Fibroblast of gingiva (primary cell): ENCODE results near the gene SSH3.

Experiments used
- DNase-seq: peaks from one replicate; pipeline ENCODE4 v3.0.0-alpha.2; 2011; ENCODE audit warnings: low read depth

The SSH3 gene

DNA sequence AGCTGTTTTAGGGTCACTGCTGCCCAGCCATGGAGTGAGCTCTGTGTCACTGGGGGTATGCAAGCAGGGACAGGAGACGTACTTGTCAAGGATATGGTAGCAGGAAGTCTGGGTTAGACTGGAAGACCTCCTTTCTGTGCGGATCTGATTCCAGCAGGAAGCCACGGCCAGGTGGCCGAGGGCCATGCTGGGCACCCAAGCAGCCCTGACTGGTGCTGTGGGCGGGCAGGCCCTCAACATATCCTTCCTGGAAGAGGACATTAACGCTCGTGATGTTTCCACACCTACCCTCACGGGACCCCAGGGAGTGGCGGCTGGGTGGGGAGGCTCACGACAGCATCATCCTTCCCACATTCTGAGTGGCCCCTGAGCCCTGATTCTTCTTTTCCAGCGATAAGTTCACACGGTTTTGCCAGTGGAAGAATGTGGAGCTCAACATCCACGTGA is 23.0 kb upstream of the SSH3 start:
- DNase-seq: no peak

DNA sequence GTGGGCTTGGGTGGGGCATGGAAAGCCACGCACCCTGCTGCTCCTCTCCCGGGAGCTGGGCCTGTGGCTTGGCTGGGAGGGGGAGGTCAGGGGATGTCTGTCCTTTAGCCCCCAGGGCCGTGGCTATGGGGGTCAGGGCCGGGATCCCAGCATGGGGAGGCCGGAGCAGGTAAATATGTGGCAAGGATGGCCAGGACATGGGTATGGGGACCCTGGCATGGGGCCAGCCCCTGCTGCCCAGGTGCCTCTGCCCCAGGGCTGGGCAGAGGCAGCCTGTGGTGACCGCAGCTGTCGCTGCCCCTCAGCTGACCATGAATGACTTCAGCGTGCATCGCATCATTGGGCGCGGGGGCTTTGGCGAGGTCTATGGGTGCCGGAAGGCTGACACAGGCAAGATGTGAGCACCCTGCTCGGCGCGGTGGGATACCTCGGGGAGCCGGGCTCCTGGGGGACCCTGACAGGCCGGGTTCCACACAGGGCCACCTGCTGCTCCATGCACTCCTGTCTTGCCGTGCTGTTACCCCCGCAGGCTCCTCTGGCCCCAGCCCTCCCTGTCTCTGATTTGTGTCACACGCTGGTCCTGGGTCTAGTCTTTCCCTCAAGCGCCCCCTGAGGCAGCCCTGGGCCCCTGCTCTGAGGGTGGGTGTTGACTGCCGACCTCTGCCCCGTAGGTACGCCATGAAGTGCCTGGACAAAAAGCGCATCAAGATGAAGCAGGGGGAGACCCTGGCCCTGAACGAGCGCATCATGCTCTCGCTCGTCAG is 22.4 kb upstream of the SSH3 start:
- no peak for DNase-seq

DNA sequence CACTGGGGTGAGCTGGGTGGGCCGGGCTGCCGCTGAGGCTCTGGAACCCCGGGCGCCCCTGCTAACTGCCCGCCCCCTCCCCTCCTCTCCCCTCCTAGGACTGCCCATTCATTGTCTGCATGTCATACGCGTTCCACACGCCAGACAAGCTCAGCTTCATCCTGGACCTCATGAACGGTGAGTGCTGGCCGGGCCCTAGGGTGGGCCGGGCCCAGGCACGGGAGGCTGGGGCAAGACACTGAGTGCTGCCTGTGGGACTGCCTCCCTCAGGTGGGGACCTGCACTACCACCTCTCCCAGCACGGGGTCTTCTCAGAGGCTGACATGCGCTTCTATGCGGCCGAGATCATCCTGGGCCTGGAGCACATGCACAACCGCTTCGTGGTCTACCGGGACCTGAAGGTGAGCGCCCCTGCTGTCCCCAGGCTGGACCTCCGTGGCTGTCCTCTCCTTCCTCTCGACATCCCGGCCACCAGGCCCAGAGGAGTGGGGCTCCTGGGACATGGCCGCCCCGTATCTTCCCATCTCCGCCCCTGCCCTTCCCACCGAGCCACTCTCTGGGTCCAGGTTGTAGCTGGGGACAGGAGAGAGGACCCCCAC is 21.7 kb upstream of the SSH3 start:
- DNase-seq: no peak

DNA sequence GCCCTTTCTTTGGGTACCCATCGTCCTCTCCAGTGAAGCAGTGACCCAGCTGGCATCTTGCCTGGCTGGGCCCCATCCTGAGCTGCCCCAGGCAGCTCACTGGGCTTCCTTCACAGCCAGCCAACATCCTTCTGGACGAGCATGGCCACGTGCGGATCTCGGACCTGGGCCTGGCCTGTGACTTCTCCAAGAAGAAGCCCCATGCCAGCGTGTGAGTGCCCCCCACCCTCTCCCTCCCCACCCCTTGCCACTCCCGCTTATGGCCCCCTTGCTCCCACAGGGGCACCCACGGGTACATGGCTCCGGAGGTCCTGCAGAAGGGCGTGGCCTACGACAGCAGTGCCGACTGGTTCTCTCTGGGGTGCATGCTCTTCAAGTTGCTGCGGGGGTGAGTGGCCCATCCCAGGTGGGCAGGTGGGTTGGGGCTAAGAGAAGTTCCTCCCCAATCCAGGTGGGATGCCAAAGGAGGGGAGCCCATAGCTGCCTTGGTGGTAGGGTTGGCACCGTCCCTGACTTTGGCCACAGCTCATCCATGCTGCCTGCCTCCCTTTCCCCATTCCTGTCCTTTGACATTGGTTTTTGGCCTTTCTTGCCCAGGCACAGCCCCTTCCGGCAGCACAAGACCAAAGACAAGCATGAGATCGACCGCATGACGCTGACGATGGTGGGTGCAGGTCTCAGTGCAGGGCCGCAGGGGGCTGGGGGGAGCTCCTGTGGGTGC is 21.0 kb upstream of the SSH3 start:
- DNase-seq: no peak

DNA sequence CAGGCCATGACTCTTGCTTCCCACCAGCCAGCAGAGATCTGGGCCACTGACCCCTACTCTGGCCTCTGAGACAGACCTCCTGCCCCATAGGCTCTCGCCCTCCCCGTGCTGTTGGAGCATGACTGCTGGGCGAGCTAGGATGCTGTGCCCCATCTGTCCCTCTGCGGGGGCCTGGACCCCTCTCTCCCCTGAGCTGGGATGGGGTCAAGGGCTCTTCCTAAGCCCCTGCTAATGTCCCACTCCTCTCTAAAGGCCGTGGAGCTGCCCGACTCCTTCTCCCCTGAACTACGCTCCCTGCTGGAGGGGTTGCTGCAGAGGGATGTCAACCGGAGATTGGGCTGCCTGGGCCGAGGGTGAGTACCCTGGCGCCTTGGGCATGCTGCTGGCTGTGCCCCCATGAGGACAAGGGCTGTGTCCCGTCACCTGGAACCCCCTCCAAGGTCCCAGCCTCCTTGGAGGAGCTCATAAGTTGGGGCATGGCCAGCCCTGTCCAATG is 20.4 kb upstream of the SSH3 start:
- no peak for DNase-seq

DNA sequence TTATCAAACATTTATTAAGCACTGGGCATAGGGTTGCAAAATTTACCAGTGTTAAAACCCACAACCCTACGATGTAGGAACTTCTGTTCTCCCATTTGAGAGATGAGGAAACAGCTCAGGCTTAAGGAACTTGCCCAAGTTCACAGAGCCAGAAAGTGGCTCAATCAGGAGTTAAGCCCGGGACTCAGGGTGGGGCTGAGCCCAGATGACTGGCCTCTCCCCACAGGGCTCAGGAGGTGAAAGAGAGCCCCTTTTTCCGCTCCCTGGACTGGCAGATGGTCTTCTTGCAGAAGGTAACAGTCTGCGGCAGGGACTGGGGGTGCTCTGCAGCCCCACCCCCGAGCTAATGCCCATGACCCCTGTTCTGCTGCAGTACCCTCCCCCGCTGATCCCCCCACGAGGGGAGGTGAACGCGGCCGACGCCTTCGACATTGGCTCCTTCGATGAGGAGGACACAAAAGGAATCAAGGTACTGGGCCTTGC is 19.8 kb upstream of the SSH3 start:
- DNase-seq: no peak

DNA sequence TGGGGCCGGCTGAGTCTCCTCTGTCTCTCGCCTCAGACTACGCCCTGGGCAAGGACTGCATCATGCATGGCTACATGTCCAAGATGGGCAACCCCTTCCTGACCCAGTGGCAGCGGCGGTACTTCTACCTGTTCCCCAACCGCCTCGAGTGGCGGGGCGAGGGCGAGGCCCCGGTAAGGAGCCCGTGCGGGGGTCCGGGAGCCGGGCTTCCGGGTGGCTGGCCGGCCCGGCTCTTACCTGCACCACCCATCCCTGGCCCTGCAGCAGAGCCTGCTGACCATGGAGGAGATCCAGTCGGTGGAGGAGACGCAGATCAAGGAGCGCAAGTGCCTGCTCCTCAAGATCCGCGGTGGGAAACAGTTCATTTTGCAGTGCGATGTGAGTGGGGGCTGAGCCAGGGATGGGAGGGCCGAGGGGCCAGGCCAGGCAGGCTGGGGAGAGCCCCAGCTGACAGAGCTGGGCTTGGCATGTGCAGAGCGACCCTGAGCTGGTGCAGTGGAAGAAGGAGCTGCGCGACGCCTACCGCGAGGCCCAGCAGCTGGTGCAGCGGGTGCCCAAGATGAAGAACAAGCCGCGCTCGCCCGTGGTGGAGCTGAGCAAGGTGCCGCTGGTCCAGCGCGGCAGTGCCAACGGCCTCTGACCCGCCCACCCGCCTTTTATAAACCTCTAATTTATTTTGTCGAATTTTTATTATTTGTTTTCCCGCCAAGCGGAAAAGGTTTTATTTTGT is 18.4 kb upstream of the SSH3 start:
- no peak for DNase-seq

DNA sequence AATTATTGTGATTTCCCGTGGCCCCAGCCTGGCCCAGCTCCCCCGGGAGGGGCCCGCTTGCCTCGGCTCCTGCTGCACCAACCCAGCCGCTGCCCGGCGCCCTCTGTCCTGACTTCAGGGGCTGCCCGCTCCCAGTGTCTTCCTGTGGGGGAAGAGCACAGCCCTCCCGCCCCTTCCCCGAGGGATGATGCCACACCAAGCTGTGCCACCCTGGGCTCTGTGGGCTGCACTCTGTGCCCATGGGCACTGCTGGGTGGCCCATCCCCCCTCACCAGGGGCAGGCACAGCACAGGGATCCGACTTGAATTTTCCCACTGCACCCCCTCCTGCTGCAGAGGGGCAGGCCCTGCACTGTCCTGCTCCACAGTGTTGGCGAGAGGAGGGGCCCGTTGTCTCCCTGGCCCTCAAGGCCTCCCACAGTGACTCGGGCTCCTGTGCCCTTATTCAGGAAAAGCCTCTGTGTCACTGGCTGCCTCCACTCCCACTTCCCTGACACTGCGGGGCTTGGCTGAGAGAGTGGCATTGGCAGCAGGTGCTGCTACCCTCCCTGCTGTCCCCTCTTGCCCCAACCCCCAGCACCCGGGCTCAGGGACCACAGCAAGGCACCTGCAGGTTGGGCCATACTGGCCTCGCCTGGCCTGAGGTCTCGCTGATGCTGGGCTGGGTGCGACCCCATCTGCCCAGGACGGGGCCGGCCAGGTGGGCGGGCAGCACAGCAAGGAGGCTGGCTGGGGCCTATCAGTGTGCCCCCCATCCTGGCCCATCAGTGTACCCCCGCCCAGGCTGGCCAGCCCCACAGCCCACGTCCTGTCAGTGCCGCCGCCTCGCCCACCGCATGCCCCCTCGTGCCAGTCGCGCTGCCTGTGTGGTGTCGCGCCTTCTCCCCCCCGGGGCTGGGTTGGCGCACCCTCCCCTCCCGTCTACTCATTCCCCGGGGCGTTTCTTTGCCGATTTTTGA is 17.5 kb upstream of the SSH3 start:
- no peak for DNase-seq

DNA sequence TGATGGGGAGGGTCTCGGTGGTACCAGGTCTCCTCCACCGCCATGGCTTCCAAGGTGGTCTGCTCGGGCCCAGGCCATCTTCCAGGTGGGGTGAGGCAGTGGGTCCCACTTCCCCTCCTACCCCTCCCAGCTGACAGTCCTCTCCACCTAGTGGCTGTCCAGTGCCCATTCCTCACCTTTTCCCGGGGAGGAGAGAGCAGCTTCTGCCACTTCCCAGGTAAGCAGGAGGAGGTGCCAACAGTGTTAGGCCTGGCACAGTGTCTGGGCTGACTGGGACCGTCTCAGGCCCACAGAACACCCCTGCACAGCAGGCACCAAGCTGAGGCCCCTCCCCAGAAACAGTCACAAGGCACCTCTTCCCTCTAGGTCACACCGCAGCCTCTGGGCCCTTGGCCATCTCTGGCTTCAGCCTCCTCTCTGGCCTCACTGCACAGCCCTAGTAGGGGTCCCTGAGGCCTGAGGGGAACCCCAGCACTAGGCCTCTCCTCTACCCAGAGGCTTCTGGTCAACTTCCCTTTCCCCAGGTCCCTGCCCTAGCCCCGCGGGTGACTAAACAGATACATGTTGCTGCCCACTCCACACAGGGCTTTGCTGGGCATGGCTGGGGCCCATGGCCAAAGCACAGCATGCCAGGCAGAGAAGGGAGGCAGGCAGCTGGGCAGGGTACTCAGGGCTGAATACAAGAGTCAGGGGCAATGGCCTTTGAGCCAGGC is 16.6 kb upstream of the SSH3 start:
- DNase-seq: no peak

DNA sequence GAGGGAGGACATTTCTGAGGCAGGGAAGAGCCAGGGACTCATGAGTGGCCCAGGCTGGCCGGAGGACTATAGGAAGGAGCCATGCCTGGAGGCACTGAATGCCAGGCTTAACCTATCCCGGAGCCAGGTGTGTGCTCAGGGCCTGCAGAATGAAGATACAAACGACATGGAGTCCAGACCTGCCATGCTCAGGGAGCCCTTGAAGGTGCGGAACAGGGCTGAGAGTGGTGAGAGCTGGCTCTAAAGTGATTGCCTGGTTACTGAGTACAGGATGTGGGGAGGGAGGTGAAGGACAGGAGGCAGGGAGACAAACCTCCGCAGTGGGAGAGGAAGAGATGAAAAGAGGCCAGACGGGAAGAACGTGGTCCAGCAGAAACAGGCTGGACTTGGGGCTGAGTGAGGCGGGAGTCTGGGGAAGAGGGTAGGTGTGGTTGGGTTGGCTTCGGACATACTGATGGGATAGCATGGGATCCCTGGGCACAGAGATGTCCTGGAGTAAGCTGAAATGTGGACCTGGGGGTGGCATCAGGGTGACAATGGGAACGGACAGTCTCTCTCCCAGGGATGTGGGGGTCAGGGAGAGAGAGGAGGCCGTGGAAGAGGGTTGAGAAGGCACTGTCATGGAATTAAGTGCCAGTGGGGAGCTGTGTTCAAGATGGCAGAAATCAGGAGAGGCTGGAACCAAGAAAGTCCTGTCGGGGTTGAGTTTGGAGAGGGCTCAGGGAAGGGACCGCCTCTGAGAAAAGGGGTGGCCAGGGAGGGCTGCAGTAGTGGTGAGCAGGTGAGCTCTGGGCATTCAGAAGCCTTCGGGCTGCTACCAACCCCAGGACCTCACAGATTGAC is 15.8 kb upstream of the SSH3 start:
- DNase-seq: no peak

DNA sequence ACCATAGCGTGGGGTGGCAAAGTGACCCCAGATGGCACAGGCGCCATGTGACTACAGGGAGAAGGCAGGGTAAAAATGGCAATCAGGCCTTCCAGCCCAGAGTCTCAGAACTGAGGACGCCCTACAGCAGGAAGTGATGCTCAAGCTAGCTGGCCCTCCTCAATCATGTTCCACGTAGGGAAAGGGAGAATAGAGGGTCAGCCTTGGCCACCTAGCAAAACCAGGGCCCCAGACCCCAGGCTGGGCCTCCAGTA is 15.2 kb upstream of the SSH3 start:
- DNase-seq: no peak

DNA sequence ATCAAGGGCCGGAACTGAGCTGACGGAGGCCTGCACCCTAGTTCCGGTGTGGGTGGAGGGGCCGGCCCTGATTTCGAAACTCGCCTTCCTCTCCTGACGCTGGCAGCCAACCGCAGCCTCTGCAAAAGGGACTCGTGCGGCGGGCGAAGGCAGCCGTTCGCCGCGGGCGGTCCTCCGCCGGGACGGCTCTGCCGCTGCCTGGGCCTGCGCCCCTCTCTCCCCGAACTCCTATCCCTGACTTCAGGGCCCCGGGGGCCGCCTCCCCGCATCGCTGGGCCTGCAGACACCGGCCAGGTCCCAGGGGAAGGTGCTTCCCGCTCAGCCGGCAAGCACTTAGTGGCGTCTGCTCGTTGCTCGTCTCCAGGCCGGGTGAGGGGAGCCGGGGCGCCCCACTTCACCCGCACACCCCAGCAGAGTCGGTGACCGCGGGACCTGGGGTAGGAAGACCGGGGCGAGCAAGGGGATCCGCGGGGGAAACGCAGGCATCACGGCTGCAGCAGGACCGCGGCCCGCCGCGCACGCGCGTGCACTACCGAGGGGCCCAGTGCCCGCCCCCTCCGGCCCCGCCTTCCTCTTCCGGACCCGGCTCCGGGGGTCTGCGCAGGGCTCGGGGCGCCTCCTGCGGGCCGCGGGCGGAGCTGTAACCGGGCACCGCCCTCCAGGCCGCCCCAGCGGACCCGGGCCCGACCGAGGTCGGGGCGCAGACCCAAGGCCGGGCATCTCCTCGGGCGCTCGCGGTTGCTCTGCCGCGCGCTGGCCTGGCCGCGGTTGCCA is 14.7 kb upstream of the SSH3 start:
- peak; percentile 90 for DNase-seq

DNA sequence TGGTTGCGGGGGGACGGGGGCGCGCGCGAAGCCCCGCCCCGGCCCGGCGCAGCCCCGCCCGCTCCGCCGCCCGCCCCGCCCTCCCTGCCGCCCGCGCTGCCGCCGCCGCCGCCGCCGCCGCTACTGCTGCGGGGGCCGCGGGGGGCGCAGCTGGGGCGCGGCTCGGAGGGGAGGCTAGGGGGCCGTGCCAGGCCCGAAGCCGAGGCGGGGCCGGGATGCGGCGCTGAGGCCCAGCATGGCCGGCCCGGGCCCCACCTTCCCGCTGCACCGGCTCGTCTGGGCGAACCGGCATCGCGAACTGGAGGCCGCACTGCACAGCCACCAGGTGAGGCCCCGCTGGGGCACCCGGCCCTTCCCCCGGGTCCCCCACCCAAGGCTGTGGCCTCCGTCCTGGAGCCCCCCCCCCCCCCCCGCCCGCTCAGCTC is 14.1 kb upstream of the SSH3 start, which contains the start of gene ANKRD13D:
TSS of gene ANKRD13D (plus strand) at position 78 of the 425 bp plus-strand sequence. CDS start at position 236, 158 bp downstream.
- no peak for DNase-seq

DNA sequence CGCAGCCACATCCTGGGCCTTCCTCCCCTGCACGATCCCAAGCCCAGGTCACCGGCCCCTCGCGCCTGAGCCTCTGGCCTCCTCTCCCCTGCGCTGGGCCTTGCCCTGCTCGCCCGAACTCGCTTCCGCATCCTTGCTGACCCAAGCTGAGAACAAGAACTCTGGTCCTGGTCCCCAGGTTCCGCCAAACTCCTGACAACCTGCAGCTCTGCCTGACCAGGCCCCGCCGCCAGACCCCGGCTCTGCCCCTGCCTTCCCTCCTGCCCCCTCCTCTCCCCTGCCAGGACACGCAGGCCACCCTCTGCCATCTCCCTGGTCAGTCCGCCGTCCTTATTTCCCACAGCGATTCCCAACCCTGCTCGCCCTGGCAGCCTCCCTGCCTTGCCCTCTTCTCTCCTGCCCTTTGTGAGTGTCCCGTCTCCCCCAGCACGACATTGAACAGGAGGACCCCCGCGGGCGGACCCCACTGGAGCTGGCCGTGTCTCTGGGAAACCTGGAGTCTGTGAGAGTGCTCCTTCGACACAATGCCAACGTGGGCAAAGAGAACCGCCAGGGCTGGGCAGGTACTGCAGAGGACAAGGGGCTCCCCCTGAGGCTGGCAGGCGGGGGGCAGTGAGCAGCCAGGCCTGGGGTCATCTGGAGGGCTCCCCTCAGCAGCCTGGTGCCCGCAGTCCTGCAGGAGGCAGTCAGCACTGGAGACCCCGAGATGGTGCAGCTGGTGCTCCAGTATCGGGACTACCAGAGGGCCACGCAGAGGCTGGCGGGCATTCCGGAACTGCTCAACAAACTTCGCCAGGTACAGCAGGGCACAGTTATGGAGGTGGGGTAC is 13.5 kb upstream of the SSH3 start:
- DNase-seq: no peak

DNA sequence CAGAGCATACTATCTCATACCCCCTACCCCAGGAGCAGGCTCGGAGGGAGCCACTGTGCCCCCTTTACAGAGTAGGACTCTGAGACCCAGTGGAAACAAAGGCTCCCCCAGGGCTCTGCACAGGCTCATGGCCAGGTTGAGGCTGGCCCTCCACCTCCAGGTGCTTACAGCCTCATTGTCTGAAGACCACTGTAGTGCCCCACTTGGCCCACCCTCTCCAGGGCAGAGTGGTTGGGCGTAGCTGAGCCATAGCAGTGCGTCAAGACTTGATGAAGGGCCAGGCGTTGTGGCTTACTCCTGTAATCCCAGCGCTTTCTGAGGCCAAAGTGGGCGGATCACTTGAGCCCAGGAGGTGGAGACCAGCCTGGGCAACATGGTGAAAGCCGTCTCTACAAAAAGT is 12.5 kb upstream of the SSH3 start:
- peak; percentile 78 for DNase-seq

DNA sequence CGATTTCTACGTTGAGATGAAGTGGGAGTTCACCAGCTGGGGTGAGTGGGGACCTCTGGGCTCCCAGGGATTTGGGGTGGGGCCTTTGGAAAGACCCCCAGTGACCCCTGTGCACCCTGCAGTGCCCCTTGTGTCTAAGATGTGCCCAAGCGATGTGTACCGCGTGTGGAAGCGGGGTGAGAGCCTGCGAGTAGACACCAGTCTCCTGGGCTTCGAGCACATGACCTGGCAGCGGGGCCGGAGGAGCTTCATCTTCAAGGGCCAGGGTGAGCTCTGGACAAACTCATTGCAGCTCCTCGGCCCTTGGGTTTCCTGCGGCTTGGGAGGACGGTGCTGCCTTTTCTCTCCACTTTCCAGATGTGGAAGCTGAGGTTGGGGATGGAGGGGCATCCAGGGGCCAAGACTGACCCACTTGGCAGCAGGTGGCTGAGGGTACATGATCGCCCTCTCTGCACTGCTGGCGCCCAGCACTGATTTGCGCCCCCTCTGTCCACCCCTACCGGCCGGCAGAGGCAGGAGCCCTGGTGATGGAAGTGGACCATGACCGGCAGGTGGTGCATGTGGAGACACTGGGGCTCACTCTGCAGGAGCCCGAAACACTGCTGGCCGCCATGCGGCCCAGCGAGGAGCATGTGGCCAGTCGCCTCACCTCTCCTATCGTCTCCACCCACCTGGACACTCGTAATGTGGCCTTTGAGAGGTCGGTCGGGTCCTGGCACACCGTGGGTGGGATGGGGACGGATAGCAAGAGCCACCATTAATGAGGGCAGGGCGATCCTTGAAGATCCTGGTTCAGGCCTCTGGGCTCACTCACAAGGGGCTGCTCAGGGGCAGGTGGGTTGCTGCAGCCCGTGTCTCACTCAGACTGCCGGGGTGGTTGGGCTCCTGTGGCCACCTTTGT is 11.6 kb upstream of the SSH3 start:
- DNase-seq: no peak

DNA sequence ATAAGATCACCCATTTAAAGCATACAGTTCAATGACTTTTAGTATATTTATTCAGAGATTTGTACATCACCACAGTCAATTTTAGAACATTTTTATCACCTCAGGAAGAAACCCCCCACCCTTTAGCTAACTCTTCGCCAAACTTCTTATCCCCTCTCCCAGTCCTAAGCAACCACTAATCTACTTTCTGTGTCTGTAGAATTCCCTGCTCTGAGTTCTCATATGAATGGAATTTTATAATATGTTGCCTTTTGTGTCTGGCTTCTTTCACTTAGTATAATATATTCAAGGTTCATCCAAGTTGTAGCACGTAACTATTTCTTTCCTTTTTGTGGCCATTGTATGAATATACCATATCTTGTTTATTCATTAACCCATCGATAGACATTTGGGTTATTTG is 10.7 kb upstream of the SSH3 start:
- DNase-seq: no peak
